Lower leg skin (tissue), 3 donors: ENCODE measurements around the gene TBC1D7.
A peak's percentile ranks its signal among the peaks of the same experiment; 100 is the strongest.

Source experiments
- CTCF ChIP-seq, 3 donors: fragments of 450-650 bp; IDR thresholded peaks; one replicate each; pipeline ENCODE4 v1.5.1; 2016; ENCODE audit warnings: antibody characterized with exemption in 3 of 3, mild to moderate bottlenecking in 3 of 3, moderate library complexity in 2 of 3
- POLR2A ChIP-seq, 2 donors: fragments of 450-650 bp; IDR thresholded peaks; one replicate each; pipeline ENCODE4 v1.6.1; 2016 to 2017; ENCODE audit warnings: antibody characterized with exemption in 2 of 2, mild to moderate bottlenecking in 1 of 2, moderate library complexity in 1 of 2

- TF ChIP-seq CTCF (IDR thresholded peaks at IDR 0.05): no peak
- peak in 1 of 2 donors; percentile 42 for TF ChIP-seq POLR2A (IDR thresholded peaks at IDR 0.05)
These were observed at the start of gene TBC1D7 for GRCh38 chr6:13328076-13328874.
